NCI-H1930 (cell line): Measurements from ENCODE around the gene USP10.

ENCODE experiments used
- DNase-seq, 2 experiments: peaks; one replicate each; lab custom pipeline; 2025; lab: John Stamatoyannopoulos, UW

Gene USP10

DNA sequence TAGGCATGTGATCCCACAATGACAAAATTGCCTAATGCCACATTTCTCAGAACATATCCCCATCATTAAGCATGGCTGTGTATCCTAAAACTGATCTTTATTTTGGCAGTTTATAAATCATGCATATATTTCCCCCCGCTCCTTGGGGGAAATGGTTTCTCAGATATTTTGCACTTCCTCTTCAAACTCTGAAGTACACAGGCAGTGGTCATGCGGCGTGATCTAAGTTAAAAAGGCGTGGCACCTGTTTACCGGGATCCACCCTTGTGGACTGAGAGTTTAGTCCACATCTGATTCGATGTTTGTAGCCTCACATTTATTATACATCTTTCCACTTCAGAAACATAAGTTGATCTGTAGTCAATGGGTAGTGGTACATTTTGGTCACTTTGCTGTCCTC is 51.4 kb downstream of the USP10 start:
- DNase-seq: no peak

GRCh38 chr16:84751947-84752346 is 52.1 kb downstream of the USP10 start:
- DNase-seq: no peak

- DNase-seq: no peak
Observed at GRCh38 chr16:84752600-84752999, 52.8 kb downstream of the USP10 start.

DNA sequence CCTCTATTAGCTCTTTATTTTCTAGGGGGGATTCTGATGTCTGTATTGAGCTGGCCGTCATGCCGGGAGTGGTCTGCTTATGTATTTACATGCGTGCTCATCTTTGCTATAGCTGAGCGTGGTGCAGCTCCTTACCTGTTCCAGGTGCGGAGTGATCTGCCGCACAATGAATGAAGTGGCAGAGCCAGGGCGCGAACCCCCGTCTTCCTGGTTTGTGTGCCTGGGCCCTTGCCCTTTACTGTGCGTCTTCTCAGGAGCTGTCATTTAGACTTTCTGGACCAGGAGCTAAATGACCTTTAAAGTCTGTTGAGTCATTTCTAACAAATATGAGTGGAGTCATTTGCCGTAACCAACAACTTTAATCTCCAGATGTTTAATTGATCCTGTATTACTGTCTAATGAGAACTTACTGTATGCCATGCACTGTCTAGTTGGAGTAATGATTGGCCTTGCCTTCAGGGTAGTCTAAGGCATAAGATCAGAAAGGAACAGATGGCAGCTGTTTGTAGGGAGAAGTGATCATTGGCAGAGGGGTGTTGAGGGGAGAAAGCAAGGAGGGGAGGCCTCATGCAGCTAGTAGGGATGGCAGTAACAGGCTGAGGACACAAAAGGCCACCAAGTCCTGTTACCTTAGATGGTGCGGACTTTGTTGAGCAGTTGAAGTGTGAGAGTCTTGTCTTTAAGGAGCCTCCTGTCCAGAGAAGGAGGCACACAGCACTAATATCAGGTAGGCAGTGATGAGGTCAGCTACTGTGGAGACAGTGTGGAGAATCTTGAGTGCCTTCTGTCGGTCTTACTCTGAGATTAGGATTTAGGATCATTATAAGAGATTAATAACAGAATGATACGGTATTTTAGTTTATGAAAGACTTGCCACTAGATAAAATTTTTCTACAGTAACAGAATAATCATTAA is 53.9 kb downstream of the USP10 start:
- DNase-seq: no peak

GRCh38 chr16:84754353-84754856 is 54.6 kb downstream of the USP10 start:
- peak in 1 of 2 experiments; percentile 43 for DNase-seq

- DNase-seq: no peak
Observed at GRCh38 chr16:84754956-84755672, 55.3 kb downstream of the USP10 start.

DNA sequence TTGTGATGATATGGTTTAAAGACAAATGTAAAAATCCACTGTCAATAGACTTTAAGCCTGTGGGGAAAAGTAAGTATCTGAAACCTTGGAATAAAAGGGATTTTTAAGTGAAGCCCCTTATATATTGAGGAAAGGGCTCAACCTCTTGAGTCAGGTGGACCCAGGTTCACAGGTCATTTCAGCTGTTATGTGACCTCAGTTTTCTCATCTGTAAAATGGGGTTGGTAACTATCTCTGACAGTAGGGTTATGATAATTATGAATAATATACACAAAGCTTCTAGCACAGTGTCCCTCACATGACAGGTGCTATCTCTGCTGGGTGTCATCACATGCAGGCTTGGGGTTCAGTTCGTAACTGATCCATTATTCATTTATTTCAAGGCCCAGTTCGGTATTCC is 57.0 kb downstream of the USP10 start:
- DNase-seq: no peak

GRCh38 chr16:84758627-84759026 is 58.8 kb downstream of the USP10 start:
- DNase-seq: no peak

DNA sequence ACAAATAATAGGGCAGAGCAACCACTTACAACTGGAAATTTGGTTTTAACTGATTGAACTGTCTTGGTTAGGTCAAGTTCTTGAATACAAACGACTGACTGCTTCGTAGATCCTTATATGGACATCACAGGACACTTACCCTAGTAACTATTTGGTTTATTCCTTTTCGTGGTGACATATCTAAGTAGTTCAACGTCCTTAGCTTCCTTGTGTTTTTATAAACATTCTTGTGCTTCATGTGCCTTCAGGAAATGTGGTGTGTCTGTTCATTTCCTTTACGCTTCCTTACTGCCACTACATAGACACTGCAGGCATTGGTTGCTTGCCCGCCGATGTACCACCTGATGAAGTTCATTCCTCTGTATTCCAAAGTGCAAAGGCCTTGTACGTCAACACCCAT is 59.3 kb downstream of the USP10 start:
- no peak for DNase-seq

- no peak for DNase-seq
Observed at GRCh38 chr16:84759906-84760305, 60.1 kb downstream of the USP10 start.

GRCh38 chr16:84761448-84762368 is 61.9 kb downstream of the USP10 start:
- DNase-seq: no peak

DNA sequence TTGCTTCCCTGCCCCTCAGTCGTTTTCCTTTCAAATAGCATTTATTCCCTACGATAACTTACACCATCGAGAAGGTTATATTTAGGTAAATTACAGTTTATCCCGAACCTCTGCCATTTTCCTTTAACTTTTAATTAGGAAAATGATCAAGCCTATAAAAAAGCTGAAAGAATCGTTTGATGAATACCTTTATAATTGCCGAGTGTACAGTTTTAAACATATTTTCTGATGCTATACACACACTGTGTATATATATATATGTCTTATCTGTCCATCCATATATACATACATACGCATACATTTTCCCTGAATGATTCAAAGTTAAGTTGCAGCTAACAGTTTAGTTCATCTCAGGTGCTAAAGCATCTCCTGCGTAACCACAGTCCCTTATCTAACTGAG is 63.4 kb downstream of the USP10 start:
- no peak for DNase-seq

- no peak for DNase-seq
Observed at GRCh38 chr16:84763629-84764028, 63.8 kb downstream of the USP10 start.

- no peak for DNase-seq
Observed at GRCh38 chr16:84764970-84765369, 65.2 kb downstream of the USP10 start.

- no peak for DNase-seq
Observed at GRCh38 chr16:84765616-84766580, 66.1 kb downstream of the USP10 start.

DNA sequence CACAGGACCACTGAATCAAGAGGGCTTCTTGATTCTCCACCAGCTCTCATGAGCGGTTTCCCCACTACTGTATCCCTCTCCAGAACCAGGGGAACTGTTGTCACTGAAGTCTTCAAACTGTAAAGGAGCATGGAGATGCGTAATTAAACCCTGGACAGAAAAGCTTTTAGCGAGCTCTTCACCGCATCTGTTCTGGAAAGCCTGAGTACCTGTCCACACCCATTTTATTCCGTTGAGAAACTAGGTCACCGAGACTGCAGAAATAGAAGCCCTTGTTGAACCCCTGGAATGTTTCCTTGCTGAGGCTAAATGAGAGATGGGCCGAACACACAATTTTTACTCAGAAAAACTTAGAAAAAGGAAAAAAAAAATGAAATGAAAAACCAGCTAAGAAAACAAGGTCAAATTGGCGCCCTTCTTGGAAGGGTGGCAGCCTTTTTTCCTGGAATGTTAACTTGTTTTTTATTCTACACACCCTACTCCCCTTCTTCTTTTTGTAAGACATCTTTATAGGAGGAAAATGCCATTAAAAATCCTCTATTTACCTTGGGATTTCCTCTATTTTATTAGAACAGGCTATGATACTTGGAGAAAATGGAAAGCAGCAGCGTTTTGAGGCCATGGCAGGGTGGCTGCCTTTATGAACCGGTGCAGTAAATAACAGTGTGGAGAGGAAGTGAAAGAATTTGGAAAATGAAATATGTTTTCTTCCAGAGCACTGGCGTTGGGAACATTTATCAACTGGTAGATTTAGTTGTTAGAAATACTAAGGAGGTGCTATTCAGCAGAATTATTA is 67.4 kb downstream of the USP10 start:
- DNase-seq: no peak

DNA sequence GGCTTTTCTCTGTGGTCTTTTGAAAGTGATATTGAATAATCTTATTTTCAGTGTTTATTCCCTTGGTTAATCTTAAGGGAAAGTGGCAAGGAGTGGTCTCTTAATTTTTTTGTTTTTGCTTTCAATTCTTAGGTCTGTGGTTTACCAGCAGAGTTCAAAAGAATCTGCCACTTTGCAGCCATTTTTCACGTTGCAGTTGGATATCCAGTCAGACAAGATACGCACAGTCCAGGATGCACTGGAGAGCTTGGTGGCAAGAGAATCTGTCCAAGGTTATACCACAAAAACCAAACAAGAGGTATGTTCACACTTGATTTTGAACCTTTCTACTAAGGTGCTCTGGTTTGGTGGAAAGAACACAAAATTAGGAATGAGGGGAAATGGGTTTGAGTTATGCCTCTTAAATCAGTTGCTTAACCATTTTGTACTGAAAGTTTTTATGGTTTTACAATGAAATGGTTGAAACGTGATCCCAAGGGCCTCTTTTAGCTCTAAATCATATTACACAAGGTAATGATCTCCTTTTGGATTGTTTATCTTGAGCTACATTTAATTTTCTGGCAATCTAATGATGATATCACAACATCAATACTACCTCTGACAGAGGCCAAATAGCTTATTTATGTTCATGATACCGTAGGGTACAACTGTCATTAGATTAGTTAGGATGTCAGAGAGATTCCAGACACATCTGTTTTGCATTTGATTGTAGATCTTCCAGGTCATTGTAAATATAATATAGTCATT is 68.4 kb downstream of the USP10 start:
- no peak for DNase-seq

DNA sequence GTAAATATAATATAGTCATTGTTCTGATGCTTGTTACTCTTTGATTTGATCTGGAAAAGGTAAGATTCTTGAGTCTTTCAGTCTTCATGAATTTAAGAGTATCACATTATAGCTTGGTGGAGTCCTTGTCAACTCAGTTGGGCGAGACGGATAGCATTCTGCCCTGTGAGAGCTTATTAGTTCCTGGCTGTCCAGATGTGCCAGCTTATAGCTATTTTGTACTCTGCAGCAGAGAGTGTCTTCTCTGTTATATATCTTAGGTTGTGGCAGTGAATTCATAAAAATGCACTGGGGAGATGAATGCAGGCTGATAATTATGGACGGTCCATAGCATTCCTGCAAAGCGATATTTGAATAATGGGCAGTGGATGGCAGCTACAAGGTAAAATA is 69.0 kb downstream of the USP10 start:
- DNase-seq: no peak

GRCh38 chr16:84769416-84769815 is 69.6 kb downstream of the USP10 start:
- no peak for DNase-seq
